Pons (tissue), 1 donor: ENCODE measurements around the gene NR1H2.

Experiments
- DNase-seq: peaks from one replicate; pipeline ENCODE4 v3.0.0-alpha.2; 2016; ENCODE audit warnings: low spot score

Gene NR1H2

GRCh38 chr19:50401605-50402450 lies 25.6 kb downstream of the NR1H2 start:
- no peak for DNase-seq

GRCh38 chr19:50402544-50403301 lies 26.5 kb downstream of the NR1H2 start:
- DNase-seq, result no peak

DNA sequence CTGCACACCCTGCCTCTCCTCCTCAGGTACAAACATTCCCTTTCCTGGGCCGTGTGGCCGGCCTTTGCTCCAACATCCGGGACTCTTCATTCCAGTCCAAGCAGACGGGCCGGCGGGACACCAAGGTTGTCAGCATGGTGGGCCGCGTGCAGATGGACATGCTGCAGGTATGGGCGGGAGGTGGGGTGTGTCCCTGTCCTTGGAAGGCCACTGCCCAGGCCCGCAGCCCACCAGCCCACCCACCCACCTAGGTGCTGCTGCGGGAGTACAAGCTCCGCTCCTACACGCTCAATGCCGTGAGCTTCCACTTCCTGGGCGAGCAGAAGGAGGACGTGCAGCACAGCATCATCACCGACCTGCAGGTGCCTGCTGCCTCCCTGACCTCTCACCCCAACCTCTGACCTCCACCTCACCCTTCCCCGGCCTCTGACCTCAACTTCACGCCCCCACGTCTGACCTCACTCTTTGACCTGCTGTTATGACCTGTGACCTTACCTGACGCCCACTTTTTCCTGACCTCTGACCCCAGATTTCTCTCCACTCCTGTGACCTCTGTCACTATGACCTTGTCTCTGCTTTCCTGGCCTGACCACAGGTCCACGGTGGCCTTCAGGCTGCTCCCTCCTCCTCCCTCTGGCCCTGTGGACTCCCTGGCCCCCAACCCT lies 30.0 kb downstream of the NR1H2 start:
- no peak for DNase-seq

GRCh38 chr19:50406829-50407228 lies 30.6 kb downstream of the NR1H2 start:
- no peak for DNase-seq

DNA sequence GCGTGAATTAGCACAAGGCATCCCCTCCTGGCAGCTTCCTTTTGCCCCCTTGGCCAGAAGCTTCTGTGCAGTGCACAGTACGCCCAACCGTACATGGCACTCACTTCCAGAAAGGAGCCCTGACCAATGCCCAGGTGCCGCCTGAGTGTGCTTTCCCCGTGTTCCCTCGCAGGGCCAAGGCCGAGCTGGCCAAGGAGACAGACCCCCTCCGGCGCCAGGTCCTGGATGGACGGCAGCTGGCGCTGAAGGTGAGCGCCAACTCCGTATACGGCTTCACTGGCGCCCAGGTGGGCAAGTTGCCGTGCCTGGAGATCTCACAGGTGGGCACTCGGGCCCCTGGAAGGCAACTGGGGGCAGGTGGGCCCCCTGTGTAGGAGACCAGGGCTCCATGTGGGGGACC lies 33.1 kb downstream of the NR1H2 start:
- no peak for DNase-seq

GRCh38 chr19:50410109-50410508 lies 33.9 kb downstream of the NR1H2 start:
- DNase-seq, result no peak

DNA sequence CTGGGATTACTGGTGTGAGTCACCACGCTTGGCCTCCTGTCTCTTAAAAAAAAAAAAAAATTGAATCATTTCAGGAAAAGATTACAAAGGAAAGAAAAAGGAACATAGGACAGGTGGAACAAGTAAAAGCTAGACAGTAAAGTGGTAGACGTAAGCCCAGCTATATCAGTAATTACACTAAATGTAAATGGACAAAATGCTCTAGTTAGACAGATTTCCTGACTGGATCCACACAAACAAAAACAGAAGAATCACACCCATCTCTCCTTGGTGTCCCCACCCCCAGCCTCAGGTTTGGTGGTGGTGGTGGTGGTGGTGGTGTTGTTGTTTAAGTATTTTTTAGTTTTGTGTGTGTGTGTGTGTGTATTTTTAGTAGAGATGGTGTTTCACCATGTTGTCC lies 36.2 kb downstream of the NR1H2 start:
- no peak for DNase-seq

- DNase-seq, result no peak
Observed at GRCh38 chr19:50413096-50413495, 36.8 kb downstream of the NR1H2 start.

GRCh38 chr19:50413531-50413930 lies 37.3 kb downstream of the NR1H2 start:
- DNase-seq, result no peak

DNA sequence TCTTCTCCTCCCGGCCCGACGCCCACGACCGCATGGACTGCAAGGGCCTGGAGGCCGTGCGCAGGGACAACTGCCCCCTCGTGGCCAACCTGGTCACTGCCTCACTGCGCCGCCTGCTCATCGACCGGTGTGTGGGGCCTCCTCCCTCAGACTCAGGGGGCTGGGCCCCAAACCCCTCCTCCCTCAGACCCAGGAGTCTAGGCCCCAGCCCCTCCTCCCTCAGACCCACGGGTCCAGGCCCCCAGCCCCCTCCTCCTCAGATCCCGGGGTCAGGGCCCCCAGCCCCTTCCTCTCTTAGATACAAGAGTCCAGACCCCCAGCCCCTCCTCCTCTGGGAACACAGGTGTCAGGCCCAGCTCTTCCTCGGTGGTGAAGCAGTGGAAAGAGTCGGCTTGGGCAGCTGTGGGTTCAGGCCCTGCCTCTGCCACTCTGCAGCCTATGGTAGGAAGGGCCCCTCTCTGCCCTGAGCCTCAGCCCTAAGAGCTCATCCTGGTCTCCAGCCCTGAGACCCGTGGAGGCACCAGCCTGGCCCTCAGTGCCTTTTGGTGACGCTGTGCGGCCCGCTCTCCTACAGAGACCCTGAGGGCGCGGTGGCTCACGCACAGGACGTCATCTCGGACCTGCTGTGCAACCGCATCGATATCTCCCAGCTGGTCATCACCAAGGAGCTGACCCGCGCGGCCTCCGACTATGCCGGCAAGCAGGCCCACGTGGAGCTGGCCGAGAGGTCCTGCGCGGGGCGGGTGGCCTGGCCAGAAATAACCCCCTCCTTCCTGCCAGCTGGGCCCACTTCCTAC lies 38.8 kb downstream of the NR1H2 start:
- DNase-seq, result no peak

GRCh38 chr19:50415661-50416033 lies 39.4 kb downstream of the NR1H2 start:
- DNase-seq, result no peak

GRCh38 chr19:50416034-50416977 lies 40.0 kb downstream of the NR1H2 start:
- no peak for DNase-seq

DNA sequence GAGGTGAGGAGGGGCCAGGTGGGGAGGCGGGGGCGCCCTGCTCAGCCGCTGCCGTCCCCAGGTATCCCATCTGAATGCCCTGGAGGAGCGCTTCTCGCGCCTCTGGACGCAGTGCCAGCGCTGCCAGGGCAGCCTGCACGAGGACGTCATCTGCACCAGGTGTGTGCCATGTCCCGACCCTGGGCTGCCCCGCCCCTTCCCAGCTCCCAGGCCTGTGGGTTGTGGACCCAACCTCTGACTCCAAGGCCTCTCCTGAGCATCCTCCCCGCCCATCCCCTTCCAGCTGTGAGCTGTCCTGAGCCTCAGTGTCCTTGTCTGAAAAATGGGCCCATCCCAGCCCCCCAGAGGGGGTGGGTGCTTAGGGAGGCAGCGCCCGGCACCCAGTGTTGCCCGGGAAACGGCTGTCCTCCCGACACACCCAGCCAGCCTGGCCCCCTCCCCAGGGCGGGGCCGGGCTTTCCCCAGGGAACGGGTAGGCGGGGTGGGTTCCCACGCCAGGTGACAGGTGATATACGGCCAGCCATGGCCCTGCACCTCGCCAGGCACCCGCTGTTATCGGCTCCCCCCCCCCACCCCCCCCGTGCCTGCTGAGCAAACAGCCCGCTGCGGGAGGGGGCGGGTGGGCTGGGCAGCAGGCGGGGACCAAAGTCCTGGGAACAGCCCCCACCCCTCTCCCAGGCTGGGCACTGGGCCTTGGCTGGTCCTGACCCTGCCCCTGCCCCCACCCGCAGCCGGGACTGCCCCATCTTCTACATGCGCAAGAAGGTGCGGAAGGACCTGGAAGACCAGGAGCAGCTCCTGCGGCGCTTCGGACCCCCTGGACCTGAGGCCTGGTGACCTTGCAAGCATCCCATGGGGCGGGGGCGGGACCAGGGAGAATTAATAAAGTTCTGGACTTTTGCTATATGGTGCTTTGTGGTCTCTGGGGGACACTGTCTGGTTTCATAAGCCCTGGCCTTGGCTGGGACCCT lies 41.1 kb downstream of the NR1H2 start:
- DNase-seq, result no peak

- no peak for DNase-seq
Observed at GRCh38 chr19:50418176-50419021, 42.1 kb downstream of the NR1H2 start, which contains the start of gene SPIB. TSS of gene SPIB (plus strand) at chr19:50418938. CDS start at chr19:50418963, 25 bp downstream.

DNA sequence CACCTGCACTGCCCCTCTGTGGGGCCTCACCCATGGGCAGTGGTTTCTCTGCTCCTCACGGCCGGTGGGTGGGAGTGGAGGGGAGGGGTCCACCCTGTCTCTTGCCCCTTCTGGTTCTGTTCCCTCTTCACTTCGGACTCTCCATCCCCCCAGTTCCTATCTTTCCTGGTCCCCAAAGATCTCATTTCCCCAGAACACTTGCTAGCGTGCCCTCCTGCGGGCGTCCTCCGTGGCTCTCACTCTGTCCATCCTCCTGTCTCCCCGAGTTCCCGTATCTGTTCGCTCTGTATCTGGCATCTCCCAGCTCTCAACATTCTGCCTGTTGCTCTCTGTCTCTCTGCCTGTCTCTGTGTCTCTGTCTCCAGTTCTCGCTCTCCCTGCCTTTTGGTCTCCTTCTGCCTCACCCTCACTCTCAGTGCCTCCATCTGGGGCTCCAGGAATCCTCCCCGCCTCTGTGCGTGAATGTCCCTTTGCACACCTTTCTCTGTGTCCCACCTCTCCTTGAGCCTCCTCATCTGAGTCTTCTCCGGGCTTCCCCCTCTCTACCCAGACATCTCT lies 42.8 kb downstream of the NR1H2 start:
- DNase-seq, result no peak

- DNase-seq, result no peak
Observed at GRCh38 chr19:50419580-50420035, 43.4 kb downstream of the NR1H2 start.

DNA sequence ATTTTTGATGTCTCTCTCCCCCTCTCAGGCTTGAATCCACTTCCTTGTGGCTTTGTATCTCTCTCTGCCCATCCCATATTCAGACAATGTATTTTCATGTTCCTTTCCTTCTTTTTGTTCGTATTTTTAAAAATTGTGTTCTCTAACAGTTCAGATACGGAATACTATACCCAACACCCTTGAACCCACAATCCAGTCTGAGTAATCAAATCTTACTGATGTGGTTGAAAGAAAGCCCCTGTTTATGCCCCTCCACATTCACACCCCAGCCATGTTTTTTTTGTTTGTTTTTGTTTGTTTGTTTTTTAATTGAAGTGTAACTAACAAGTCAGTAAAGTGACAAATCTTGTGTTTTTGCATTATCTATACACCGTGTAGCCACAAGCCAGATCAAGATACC lies 43.9 kb downstream of the NR1H2 start:
- DNase-seq, result no peak

DNA sequence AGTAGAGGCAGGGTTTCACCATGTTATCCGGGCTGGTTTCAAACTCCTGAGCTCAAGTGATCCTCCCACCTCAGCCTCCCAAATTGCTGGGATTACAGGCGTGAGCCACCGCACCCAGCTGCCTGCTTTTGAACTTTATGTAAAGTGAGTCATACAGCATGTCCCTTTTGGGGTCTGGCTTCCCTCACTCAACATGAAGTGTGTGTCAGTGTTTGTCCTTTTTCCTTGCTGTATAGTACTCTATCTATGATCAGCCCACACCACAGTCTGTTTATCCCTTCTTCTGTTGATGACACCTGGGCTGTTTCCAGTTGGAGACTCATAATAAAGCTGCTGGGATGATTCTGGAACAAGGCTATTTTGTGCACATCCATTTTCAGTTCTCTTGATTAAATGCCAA lies 44.6 kb downstream of the NR1H2 start:
- no peak for DNase-seq
